ENCODE measurements around the gene AKTIP. TPM values are rescaled to one million over a fixed set of nuclear protein-coding genes. Genes with fewer than 3 reads are reported as not detected.
"Not testable (repeated sequence)": the region's sequence is repeated elsewhere in the genome, so short reads cannot be mapped to it uniquely, and the experiment has no call there.

Gene AKTIP
- total and polyA plus RNA-seq, 3 donors from 2014 or later = 58.4 to 75.4 (median 75.3) TPM

DNA sequence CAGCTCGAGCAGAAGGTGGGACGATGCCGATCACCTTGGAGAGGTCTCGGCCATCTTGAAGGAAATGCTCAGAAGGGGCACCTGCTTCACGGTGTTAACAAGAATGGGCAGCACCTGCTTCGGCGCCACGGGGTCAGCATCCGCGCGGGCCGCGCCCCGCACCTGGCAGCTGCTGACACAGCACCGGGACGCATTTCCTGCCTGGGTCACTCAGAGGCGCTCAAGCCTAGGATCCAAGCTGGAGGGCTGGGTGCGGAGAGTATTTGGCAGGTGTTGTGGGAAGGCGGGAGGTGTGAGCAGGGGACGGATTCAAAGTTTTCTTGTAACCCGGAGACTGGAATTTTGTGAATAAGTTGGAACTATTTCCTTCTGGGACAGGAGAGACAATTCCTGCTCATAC is 39.3 kb upstream of the AKTIP start:
- WGBS, 2 donors = 44 to 64% methylated on average over 16 to 21 of the region's 21 CpGs
- TF ChIP-seq, protein P1, sequence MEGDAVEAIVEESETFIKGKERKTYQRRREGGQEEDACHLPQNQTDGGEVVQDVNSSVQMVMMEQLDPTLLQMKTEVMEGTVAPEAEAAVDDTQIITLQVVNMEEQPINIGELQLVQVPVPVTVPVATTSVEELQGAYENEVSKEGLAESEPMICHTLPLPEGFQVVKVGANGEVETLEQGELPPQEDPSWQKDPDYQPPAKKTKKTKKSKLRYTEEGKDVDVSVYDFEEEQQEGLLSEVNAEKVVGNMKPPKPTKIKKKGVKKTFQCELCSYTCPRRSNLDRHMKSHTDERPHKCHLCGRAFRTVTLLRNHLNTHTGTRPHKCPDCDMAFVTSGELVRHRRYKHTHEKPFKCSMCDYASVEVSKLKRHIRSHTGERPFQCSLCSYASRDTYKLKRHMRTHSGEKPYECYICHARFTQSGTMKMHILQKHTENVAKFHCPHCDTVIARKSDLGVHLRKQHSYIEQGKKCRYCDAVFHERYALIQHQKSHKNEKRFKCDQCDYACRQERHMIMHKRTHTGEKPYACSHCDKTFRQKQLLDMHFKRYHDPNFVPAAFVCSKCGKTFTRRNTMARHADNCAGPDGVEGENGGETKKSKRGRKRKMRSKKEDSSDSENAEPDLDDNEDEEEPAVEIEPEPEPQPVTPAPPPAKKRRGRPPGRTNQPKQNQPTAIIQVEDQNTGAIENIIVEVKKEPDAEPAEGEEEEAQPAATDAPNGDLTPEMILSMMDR (IDR thresholded peaks at IDR 0.05) = no peak
- TF ChIP-seq POLR2A (IDR thresholded peaks at IDR 0.05) = no peak

DNA sequence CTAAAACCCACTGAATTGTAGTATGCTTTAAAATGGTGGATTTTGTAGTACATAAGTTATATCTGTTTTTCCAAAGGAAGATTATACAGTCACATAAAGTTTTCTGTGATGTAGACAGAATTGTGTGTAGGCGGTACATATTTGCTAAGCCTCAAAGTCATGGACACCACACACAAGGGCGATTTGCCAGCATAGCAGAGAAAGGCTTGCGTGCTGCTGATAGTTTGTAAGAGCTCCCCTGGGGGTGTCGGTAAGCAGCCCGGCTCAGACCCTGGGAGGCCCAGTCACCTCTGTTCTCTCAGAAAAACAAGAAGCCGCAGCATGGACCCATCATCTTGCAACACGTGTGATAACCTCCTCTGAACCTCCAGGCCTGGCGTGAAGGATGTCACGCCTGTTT is 38.3 kb upstream of the AKTIP start:
- no peaks in the 10 kb centered on the region for H3K9me3 ChIP-seq
- DNase-seq = no peak
- intact Hi-C loops (cut with DNase I; ENCODE audit: low total_unique reads) = no loop called here
- H3K27ac ChIP-seq = no peak overlapping the region
- WGBS, 2 donors = 71 to 79% methylated on average over 5 to 9 of the region's 9 CpGs
- H3K27me3 ChIP-seq = no peaks in the 10 kb centered on the region
- H3K4me1 ChIP-seq = no peaks in the 10 kb centered on the region
- no peak for TF ChIP-seq POLR2A (IDR thresholded peaks at IDR 0.05)
- TF ChIP-seq, protein P1 (IDR thresholded peaks at IDR 0.05) = no peak
- no peak overlapping the region for H3K4me3 ChIP-seq
- H3K36me3 ChIP-seq (ENCODE audit: low read depth, missing control alignments) = no peaks in the 10 kb centered on the region

More for the DNA sequence above, 39.3 kb upstream of the AKTIP start:
- no peaks in the 10 kb centered on the region for H3K9me3 ChIP-seq
- no peaks in the 10 kb centered on the region for H3K4me1 ChIP-seq
- DNase-seq = no peak
- no peak overlapping the region for H3K4me3 ChIP-seq
- H3K36me3 ChIP-seq (ENCODE audit: low read depth, missing control alignments) = no peaks in the 10 kb centered on the region
- H3K27ac ChIP-seq = no peak overlapping the region
- intact Hi-C loops (cut with DNase I; ENCODE audit: low total_unique reads) = no loop called here
- no peaks in the 10 kb centered on the region for H3K27me3 ChIP-seq

DNA sequence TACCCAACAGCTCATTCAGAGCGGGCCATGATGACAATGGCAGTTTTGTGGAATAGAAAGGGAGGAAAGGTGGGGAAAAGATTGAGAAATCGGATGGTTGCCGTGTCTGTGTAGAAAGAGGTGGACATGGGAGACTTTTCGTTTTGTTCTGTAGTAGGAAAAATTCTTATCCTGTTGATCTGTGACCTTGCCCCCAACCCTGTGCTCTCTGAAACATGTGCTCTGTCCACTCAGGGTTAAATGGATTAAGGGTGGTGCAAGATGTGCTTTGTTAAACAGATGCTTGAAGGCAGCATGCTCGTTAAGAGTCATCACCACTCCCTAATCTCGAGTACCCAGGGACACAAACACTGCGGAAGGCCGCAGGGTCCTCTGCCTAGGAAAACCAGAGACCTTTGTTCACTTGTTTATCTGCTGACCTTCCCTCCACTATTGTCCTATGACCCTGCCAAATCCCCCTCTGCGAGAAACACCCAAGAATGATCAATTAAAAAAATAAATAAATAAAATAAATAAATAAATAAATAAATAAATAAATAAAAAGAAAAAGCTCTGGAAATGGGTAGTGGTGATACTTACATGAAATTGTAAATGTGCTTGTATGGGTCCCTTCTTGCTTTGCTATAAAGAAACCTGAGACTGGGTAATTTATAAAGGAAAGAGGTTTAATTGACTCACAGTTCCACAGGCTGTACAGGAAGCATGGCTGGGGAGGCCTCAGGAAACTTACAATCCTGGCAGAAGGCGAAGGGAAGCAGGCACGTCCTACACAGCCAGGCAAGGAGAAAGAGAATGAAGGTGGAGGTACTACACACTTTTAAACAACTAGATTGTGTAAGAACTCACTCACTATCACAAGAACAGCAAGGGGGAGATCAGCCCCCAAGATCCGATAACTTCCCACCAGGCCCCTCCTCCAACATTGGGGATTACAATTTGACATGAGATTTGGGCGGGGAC is 37.0 kb upstream of the AKTIP start:
- H3K9me3 ChIP-seq; intact Hi-C loops (cut with DNase I; ENCODE audit: low total_unique reads); H3K4me3 ChIP-seq; DNase-seq; H3K4me1 ChIP-seq; H3K27ac ChIP-seq; H3K36me3 ChIP-seq (ENCODE audit: low read depth, missing control alignments); H3K27me3 ChIP-seq: not testable (repeated sequence)
- 69 to 79% methylated on average over 11 to 13 of the region's 13 CpGs for WGBS, 2 donors

DNA sequence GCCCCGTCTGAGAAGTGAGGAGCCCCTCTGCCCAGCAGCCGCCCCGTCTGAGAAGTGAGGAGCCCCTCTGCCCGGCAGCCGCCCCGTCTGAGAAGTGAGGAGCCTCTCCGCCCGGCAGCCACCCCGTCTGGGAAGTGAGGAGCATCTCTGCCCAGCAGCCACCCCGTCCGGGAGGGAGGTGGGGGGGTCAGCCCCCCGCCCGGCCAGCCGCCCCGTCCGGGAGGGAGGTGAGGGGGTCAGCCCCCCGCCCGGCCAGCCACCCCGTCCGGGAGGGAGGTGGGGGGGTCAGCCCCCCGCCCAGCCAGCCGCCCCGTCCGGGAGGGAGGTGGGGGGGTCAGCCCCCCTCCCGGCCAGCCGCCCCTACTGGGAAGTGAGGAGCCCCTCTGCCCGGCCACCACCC is 36.3 kb upstream of the AKTIP start:
- H3K4me1 ChIP-seq; H3K27ac ChIP-seq; H3K4me3 ChIP-seq; H3K36me3 ChIP-seq (ENCODE audit: low read depth, missing control alignments); DNase-seq; H3K9me3 ChIP-seq; intact Hi-C loops (cut with DNase I; ENCODE audit: low total_unique reads); H3K27me3 ChIP-seq: not testable (repeated sequence)
- WGBS, 2 donors = 92% methylated on average over 11 of the region's 27 CpGs; no CpG with 5 or more reads in 1 of the 2 donors

DNA sequence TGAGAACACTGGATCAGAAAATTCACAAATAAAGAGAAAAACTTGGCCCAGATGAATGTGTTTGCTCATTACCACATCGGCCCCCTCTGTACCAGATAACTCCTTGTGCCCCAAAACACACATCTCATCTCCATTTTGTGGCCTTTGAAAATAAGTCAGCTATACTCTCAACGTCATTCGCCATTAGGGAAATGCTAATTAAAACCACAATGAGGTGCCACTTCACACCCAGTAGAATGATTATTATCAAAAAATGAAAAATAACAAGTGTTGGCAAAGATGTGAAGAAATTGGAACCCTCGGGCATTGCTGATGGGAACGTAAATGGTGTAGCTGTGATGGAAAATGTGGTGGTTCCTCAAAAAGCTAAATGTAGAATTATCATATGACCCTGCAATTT is 34.6 kb upstream of the AKTIP start:
- no peak overlapping the region for H3K27ac ChIP-seq
- H3K27me3 ChIP-seq = no peaks in the 10 kb centered on the region
- H3K9me3 ChIP-seq = no peaks in the 10 kb centered on the region
- no peak overlapping the region for H3K4me3 ChIP-seq
- TF ChIP-seq POLR2A (IDR thresholded peaks at IDR 0.05) = no peak
- TF ChIP-seq, protein P1 (IDR thresholded peaks at IDR 0.05) = no peak
- no peaks in the 10 kb centered on the region for H3K4me1 ChIP-seq
- DNase-seq = no peak
- WGBS, 2 donors = 83 to 88% methylated on average over 5 of the region's 5 CpGs
- intact Hi-C loops (cut with DNase I; ENCODE audit: low total_unique reads) = no loop called here
- no peaks in the 10 kb centered on the region for H3K36me3 ChIP-seq (ENCODE audit: low read depth, missing control alignments)
